ENCODE results near the gene SPACA6.

- TF ChIP-seq CTCF (IDR thresholded peaks at IDR 0.05): no peak
- no peak for TF ChIP-seq POLR2A (IDR thresholded peaks at IDR 0.05)
These were observed 5.2 kb downstream of the SPACA6 start for GRCh38 chr19:51698296-51698695.
